OCI-LY1 (cell line): Measurements from ENCODE around the gene AUH.

Source experiments
- H2AFZ ChIP-seq: fragments of 200-600 bp; sonication (generic), shearing (Covaris generic); 2 replicates; pipeline ENCODE4 v1.6.0; 2014; ENCODE audit warnings: antibody characterized with exemption, mild to moderate bottlenecking, low read length
- H3F3A ChIP-seq: fragments of 200-600 bp; sonication (generic), shearing (Covaris generic); 2 replicates; pipeline ENCODE4 v1.6.0; 2014; ENCODE audit warnings: mild to moderate bottlenecking, antibody characterized with exemption, low read length, moderate library complexity; ENCODE audit not compliant: insufficient read depth
- H3K27ac ChIP-seq: fragments of 200-600 bp; sonication (generic); 2 replicates; pipeline ENCODE4 v1.5.1; 2014; ENCODE audit warnings: low read length, mixed run types, mild to moderate bottlenecking, low read depth; ENCODE audit not compliant: poor library complexity, severe bottlenecking
- H3K27me3 ChIP-seq: fragments of 200-600 bp; sonication (generic); 2 replicates; pipeline ENCODE4 v1.6.0; 2014; ENCODE audit warnings: antibody characterized with exemption, mild to moderate bottlenecking, low read length, moderate library complexity; ENCODE audit not compliant: insufficient read depth
- H3K36me3 ChIP-seq: fragments of 200-600 bp; sonication (generic); 2 replicates; pipeline ENCODE4 v1.6.1; 2014; ENCODE audit warnings: mild to moderate bottlenecking, antibody characterized with exemption, low read length, moderate library complexity, mixed read lengths; ENCODE audit not compliant: insufficient read depth
- H3K4me1 ChIP-seq: fragments of 200-600 bp; sonication (generic); 2 replicates; pipeline ENCODE4 v1.5.1; 2014; ENCODE audit warnings: mild to moderate bottlenecking, low read length, moderate library complexity; ENCODE audit not compliant: insufficient read depth, severe bottlenecking
- H3K4me2 ChIP-seq: fragments of 200-600 bp; sonication (generic), shearing (Covaris generic); 2 replicates; pipeline ENCODE4 v1.6.1; 2014; ENCODE audit warnings: low read length
- H3K4me3 ChIP-seq: fragments of 200-600 bp; sonication (generic); 2 replicates; pipeline ENCODE4 v1.5.1; 2014; ENCODE audit warnings: low read length, low read depth, mild to moderate bottlenecking, mixed read lengths; ENCODE audit not compliant: poor library complexity, severe bottlenecking
- H3K79me2 ChIP-seq: fragments of 200-600 bp; shearing (Covaris generic); 2 replicates; pipeline ENCODE4 v1.6.1; 2016; ENCODE audit warnings: mixed run types, low read length, mixed read lengths; ENCODE audit not compliant: insufficient read depth
- H3K9ac ChIP-seq: fragments of 200-600 bp; sonication (generic), shearing (Covaris generic); 2 replicates; pipeline ENCODE4 v1.6.1; 2014; ENCODE audit warnings: mild to moderate bottlenecking, low read length, mixed read lengths
- H3K9me2 ChIP-seq: fragments of 200-600 bp; sonication (generic), shearing (Covaris generic); 2 replicates; pipeline ENCODE4 v1.6.1; 2014; ENCODE audit warnings: low read depth, mild to moderate bottlenecking, low read length, mixed read lengths
- H3K9me3 ChIP-seq: fragments of 200-600 bp; shearing (Covaris generic); 2 replicates; pipeline ENCODE4 v1.6.1; 2014; ENCODE audit warnings: low read length, mixed read lengths
- H4K20me1 ChIP-seq: fragments of 200-600 bp; sonication (generic), shearing (Covaris generic); 2 replicates; pipeline ENCODE4 v1.6.0; 2016; ENCODE audit warnings: mild to moderate bottlenecking, low read length; ENCODE audit not compliant: insufficient read depth
- EZH2 ChIP-seq: fragments of 200-600 bp; sonication (generic), shearing (Covaris generic); IDR thresholded peaks from 2 replicates; pipeline ENCODE4 v1.8.0; 2017; ENCODE audit warnings: borderline replicate concordance, mixed run types, mild to moderate bottlenecking, antibody characterized with exemption, low read length, moderate library complexity, mixed read lengths
- TF ChIP-seq, protein P1 (sequence below): fragments of 200-600 bp; sonication (generic), shearing (Covaris generic); IDR thresholded peaks from 2 replicates; pipeline ENCODE4 v1.5.1; 2017; ENCODE audit warnings: mild to moderate bottlenecking, antibody characterized with exemption, low read length, moderate library complexity, mixed read lengths

Gene AUH

GRCh38 chr9:91341749-91342148, 20.0 kb downstream of the AUH start:
- no peak overlapping the region for H2AFZ ChIP-seq
- no peaks in the 10 kb centered on the region for H3K9me3 ChIP-seq
- no peaks in the 10 kb centered on the region for H3K9me2 ChIP-seq
- H3K4me1 ChIP-seq: no peaks in the 10 kb centered on the region
- no peak overlapping the region for H3K4me2 ChIP-seq
- H3K79me2 ChIP-seq: no peaks in the 10 kb centered on the region
- no peaks in the 10 kb centered on the region for H3F3A ChIP-seq
- H4K20me1 ChIP-seq: no peaks in the 10 kb centered on the region
- H3K36me3 ChIP-seq: peaks cover 30% of the 10 kb centered on the region
- TF ChIP-seq, protein P1, sequence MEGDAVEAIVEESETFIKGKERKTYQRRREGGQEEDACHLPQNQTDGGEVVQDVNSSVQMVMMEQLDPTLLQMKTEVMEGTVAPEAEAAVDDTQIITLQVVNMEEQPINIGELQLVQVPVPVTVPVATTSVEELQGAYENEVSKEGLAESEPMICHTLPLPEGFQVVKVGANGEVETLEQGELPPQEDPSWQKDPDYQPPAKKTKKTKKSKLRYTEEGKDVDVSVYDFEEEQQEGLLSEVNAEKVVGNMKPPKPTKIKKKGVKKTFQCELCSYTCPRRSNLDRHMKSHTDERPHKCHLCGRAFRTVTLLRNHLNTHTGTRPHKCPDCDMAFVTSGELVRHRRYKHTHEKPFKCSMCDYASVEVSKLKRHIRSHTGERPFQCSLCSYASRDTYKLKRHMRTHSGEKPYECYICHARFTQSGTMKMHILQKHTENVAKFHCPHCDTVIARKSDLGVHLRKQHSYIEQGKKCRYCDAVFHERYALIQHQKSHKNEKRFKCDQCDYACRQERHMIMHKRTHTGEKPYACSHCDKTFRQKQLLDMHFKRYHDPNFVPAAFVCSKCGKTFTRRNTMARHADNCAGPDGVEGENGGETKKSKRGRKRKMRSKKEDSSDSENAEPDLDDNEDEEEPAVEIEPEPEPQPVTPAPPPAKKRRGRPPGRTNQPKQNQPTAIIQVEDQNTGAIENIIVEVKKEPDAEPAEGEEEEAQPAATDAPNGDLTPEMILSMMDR: no peak
- no peak for TF ChIP-seq EZH2
- no peaks in the 10 kb centered on the region for H3K27me3 ChIP-seq
- H3K4me3 ChIP-seq: no peak overlapping the region
- no peak overlapping the region for H3K9ac ChIP-seq
- H3K27ac ChIP-seq: no peak overlapping the region

- H3K79me2 ChIP-seq: no peaks in the 10 kb centered on the region
- peaks cover 30% of the 10 kb centered on the region for H3K36me3 ChIP-seq
- no peak overlapping the region for H3K4me2 ChIP-seq
- H3K27ac ChIP-seq: no peak overlapping the region
- H3K9me2 ChIP-seq: no peaks in the 10 kb centered on the region
- no peak for TF ChIP-seq EZH2
- TF ChIP-seq, protein P1: peak; percentile 18
- no peak overlapping the region for H3K4me3 ChIP-seq
- no peak overlapping the region for H2AFZ ChIP-seq
- H3K9me3 ChIP-seq: no peaks in the 10 kb centered on the region
- no peaks in the 10 kb centered on the region for H3K27me3 ChIP-seq
- H4K20me1 ChIP-seq: no peaks in the 10 kb centered on the region
- no peaks in the 10 kb centered on the region for H3K4me1 ChIP-seq
- no peaks in the 10 kb centered on the region for H3F3A ChIP-seq
- H3K9ac ChIP-seq: no peak overlapping the region
Observed at GRCh38 chr9:91341258-91341746, 20.4 kb downstream of the AUH start.

- no peaks in the 10 kb centered on the region for H4K20me1 ChIP-seq
- no peak overlapping the region for H3K4me2 ChIP-seq
- no peaks in the 10 kb centered on the region for H3F3A ChIP-seq
- H3K27me3 ChIP-seq: no peaks in the 10 kb centered on the region
- peaks cover 30% of the 10 kb centered on the region for H3K36me3 ChIP-seq
- no peak overlapping the region for H3K9ac ChIP-seq
- no peaks in the 10 kb centered on the region for H3K9me3 ChIP-seq
- no peaks in the 10 kb centered on the region for H3K9me2 ChIP-seq
- no peaks in the 10 kb centered on the region for H3K79me2 ChIP-seq
- TF ChIP-seq, protein P1: no peak
- TF ChIP-seq EZH2: no peak
- H3K27ac ChIP-seq: no peak overlapping the region
- no peak overlapping the region for H3K4me3 ChIP-seq
- H3K4me1 ChIP-seq: no peaks in the 10 kb centered on the region
- H2AFZ ChIP-seq: no peak overlapping the region
Observed at GRCh38 chr9:91340395-91340967, 21.2 kb downstream of the AUH start.
